Measurements from ENCODE around the gene C16orf89. TPM values are rescaled to one million over a fixed set of nuclear protein-coding genes. Genes with fewer than 3 reads are reported as not detected.
A peak's percentile ranks its signal among the peaks of the same experiment; 100 is the strongest.

Gene C16orf89
- total and polyA plus RNA-seq, 10 of the 15 experiments (the other 5 are each of a cell fraction or from before 2014, with no cell fraction given) = not detected

DNA sequence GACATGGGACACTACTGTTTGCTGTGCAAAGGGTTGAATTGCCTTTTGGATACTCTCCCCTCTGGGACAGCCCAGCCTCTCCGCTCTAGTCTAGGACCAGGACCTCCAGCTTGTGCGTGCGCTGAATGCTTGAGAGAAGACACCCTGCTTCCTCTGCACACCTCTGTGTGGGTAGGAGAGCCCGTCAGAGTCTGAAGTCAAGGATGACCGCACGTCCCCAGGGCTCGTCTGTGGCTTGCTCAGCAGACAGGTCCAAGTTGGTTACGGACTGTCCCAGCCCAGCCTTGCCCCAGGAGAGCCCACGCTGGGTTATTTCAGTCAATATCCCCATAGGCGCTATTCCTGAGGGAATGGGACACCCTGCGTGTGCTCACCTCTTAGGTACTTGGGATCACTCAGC is 3.7 kb downstream of the C16orf89 start (continued):
- TF ChIP-seq SMARCA5 (IDR thresholded peaks at IDR 0.05) (no peak), MAX (IDR thresholded peaks at IDR 0.05; ENCODE audit: low read depth, low read length) (no peak), STAT1 (conservative IDR thresholded peaks at IDR 0.05) (no peak), CHD4 (IDR thresholded peaks at IDR 0.05) (no peak), MEF2A (IDR thresholded peaks at IDR 0.05; ENCODE audit: insufficient read depth, low read depth, low read length) (peak; percentile 54; the same call in 1 of the 2 replicates), TCF3 (IDR thresholded peaks at IDR 0.05; ENCODE audit: borderline replicate concordance, insufficient read depth, low read depth, low read length) (no peak), USF2 (IDR thresholded peaks at IDR 0.05; ENCODE audit: borderline replicate concordance, low read depth, low read length) (no peak), IRF4 (IDR thresholded peaks at IDR 0.05; ENCODE audit: low read depth, low read length) (0 out of 2 replicates have a peak, but pooled peaks have one; percentile 28), RBBP5 (conservative IDR thresholded peaks at IDR 0.05) (no peak), FOXK2 (IDR thresholded peaks at IDR 0.05) (no peak), SUZ12 (IDR thresholded peaks at IDR 0.05; ENCODE audit: unreplicated experiment) (no peak), DPF2 (IDR thresholded peaks at IDR 0.05) (peak; percentile 55; the same call in 1 of the 2 replicates), MLLT1 (IDR thresholded peaks at IDR 0.05) (no peak), ATF7 (IDR thresholded peaks at IDR 0.05; ENCODE audit: low read depth) (no peak), CREB1 (IDR thresholded peaks at IDR 0.05; ENCODE audit: low read depth) (0 out of 2 replicates have a peak, but pooled peaks have one; percentile 23)
- TF ChIP-seq, protein P1, sequence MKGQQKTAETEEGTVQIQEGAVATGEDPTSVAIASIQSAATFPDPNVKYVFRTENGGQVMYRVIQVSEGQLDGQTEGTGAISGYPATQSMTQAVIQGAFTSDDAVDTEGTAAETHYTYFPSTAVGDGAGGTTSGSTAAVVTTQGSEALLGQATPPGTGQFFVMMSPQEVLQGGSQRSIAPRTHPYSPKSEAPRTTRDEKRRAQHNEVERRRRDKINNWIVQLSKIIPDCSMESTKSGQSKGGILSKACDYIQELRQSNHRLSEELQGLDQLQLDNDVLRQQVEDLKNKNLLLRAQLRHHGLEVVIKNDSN (IDR thresholded peaks at IDR 0.05; ENCODE audit: borderline replicate concordance, extremely low read length, insufficient read depth, low read depth, low read length) = no peak
- TF ChIP-seq, protein P2, sequence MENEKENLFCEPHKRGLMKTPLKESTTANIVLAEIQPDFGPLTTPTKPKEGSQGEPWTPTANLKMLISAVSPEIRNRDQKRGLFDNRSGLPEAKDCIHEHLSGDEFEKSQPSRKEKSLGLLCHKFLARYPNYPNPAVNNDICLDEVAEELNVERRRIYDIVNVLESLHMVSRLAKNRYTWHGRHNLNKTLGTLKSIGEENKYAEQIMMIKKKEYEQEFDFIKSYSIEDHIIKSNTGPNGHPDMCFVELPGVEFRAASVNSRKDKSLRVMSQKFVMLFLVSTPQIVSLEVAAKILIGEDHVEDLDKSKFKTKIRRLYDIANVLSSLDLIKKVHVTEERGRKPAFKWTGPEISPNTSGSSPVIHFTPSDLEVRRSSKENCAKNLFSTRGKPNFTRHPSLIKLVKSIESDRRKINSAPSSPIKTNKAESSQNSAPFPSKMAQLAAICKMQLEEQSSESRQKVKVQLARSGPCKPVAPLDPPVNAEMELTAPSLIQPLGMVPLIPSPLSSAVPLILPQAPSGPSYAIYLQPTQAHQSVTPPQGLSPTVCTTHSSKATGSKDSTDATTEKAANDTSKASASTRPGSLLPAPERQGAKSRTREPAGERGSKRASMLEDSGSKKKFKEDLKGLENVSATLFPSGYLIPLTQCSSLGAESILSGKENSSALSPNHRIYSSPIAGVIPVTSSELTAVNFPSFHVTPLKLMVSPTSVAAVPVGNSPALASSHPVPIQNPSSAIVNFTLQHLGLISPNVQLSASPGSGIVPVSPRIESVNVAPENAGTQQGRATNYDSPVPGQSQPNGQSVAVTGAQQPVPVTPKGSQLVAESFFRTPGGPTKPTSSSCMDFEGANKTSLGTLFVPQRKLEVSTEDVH (IDR thresholded peaks at IDR 0.05; ENCODE audit: low read depth, partially characterized antibody) = no peak
- TF ChIP-seq, protein P3, sequence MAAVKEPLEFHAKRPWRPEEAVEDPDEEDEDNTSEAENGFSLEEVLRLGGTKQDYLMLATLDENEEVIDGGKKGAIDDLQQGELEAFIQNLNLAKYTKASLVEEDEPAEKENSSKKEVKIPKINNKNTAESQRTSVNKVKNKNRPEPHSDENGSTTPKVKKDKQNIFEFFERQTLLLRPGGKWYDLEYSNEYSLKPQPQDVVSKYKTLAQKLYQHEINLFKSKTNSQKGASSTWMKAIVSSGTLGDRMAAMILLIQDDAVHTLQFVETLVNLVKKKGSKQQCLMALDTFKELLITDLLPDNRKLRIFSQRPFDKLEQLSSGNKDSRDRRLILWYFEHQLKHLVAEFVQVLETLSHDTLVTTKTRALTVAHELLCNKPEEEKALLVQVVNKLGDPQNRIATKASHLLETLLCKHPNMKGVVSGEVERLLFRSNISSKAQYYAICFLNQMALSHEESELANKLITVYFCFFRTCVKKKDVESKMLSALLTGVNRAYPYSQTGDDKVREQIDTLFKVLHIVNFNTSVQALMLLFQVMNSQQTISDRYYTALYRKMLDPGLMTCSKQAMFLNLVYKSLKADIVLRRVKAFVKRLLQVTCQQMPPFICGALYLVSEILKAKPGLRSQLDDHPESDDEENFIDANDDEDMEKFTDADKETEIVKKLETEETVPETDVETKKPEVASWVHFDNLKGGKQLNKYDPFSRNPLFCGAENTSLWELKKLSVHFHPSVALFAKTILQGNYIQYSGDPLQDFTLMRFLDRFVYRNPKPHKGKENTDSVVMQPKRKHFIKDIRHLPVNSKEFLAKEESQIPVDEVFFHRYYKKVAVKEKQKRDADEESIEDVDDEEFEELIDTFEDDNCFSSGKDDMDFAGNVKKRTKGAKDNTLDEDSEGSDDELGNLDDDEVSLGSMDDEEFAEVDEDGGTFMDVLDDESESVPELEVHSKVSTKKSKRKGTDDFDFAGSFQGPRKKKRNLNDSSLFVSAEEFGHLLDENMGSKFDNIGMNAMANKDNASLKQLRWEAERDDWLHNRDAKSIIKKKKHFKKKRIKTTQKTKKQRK (IDR thresholded peaks at IDR 0.05; ENCODE audit: low read depth, low read length) = no peak
- TF ChIP-seq, protein P4, sequence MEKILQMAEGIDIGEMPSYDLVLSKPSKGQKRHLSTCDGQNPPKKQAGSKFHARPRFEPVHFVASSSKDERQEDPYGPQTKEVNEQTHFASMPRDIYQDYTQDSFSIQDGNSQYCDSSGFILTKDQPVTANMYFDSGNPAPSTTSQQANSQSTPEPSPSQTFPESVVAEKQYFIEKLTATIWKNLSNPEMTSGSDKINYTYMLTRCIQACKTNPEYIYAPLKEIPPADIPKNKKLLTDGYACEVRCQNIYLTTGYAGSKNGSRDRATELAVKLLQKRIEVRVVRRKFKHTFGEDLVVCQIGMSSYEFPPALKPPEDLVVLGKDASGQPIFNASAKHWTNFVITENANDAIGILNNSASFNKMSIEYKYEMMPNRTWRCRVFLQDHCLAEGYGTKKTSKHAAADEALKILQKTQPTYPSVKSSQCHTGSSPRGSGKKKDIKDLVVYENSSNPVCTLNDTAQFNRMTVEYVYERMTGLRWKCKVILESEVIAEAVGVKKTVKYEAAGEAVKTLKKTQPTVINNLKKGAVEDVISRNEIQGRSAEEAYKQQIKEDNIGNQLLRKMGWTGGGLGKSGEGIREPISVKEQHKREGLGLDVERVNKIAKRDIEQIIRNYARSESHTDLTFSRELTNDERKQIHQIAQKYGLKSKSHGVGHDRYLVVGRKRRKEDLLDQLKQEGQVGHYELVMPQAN (conservative IDR thresholded peaks at IDR 0.05) = no peak

Measured in GM12878 (cell line).